ENCODE results near the gene CSRNP3.

Gene CSRNP3

DNA sequence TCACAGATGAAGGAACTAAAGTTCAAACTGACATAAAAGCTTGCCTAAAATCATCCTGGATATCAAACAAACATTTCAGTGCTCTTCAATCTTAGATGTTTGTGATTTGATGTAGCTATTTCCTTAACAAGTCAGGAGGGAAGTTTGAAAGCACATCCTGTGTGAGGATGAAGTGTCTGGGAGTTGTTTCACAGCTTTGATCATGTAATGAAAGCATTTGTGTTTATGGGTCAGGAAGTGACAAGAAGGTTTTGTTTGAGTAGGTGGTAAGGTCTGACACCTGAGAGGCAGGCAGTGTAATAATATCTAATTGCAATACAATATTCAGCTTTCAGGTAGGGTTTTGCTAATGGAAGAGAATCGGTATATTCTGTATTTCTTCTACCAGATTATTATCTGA lies 26.0 kb upstream of the CSRNP3 start:
- WGBS (ENCODE audit: extremely low coverage, insufficient coverage, insufficient read length) = no CpG with 5 or more reads among the region's 1 CpG
- Histone ChIP-seq H3K27me3 (ENCODE audit: insufficient read depth, low read length) (no peaks in the 10 kb centered on the region), H3K9me3 (ENCODE audit: insufficient read depth, low read depth, low read length) (no peaks in the 10 kb centered on the region), H3K4ac (ENCODE audit: low read depth, low read length) (no peak overlapping the region), H3K4me2 (ENCODE audit: low read length) (no peak overlapping the region), H2BK12ac (ENCODE audit: low read length) (no peak overlapping the region), H2AFZ (ENCODE audit: insufficient read depth, low read length, poor library complexity) (no peak overlapping the region), H3K27ac (ENCODE audit: low read depth, low read length) (no peak overlapping the region), H3K14ac (ENCODE audit: low read length) (no peak overlapping the region), H2BK5ac (ENCODE audit: low read depth, low read length, poor library complexity) (no peak overlapping the region), H3K18ac (ENCODE audit: low read length) (no peak overlapping the region), H3K4me3 (ENCODE audit: low read depth, low read length) (no peak overlapping the region), H3K36me3 (ENCODE audit: control insufficient read depth in 1 of 2, insufficient read depth in 2 of 2, low read length in 2 of 2) (no peaks in the 10 kb centered on the region), H2AK5ac (ENCODE audit: low read length) (no peak overlapping the region), H2BK120ac (ENCODE audit: insufficient read depth, low read length, poor library complexity) (no peak overlapping the region), H3K79me2 (ENCODE audit: control insufficient read depth, insufficient read depth, low read length, poor library complexity) (no peaks in the 10 kb centered on the region), H4K12ac (ENCODE audit: low read depth, low read length) (no peak overlapping the region), H4K91ac (ENCODE audit: low read depth, low read length) (no peak overlapping the region), H3K4me1 (ENCODE audit: control insufficient read depth in 1 of 2, insufficient read depth in 2 of 2, low read length in 2 of 2) (no peaks in the 10 kb centered on the region), H3K23ac (ENCODE audit: low read length) (no peak overlapping the region), H4K8ac (ENCODE audit: low read depth, low read length) (no peak overlapping the region), H3K9ac (ENCODE audit: low read length) (no peak overlapping the region), H3K79me1 (ENCODE audit: low read length) (no peaks in the 10 kb centered on the region)
- DNase-seq = no peak

DNA sequence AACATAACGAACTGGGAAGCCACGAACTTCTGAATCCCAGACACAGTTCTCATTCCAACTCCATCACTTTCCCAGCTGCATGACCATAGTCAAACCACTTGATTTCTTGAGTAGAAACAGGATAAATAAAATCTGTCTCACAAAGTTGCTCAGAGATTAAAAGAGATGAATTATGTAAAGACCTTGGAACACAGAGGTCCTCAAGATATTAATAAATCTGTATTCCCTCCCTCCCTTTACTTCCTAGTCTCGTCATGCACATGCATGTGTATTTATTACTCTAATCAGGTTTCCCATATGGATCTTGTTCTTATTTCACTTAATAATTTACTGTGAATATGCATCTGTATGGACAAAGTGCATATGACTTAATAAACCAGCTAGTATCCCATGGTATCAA lies 21.1 kb upstream of the CSRNP3 start:
- Histone ChIP-seq H4K12ac (ENCODE audit: low read depth, low read length) (no peak overlapping the region), H4K91ac (ENCODE audit: low read depth, low read length) (no peak overlapping the region), H2AK5ac (ENCODE audit: low read length) (no peak overlapping the region), H3K79me1 (ENCODE audit: low read length) (no peaks in the 10 kb centered on the region), H3K27ac (ENCODE audit: low read depth, low read length) (no peak overlapping the region), H3K27me3 (ENCODE audit: insufficient read depth, low read length) (no peaks in the 10 kb centered on the region), H2BK120ac (ENCODE audit: insufficient read depth, low read length, poor library complexity) (no peak overlapping the region), H2BK5ac (ENCODE audit: low read depth, low read length, poor library complexity) (no peak overlapping the region), H3K4me1 (ENCODE audit: control insufficient read depth in 1 of 2, insufficient read depth in 2 of 2, low read length in 2 of 2) (no peaks in the 10 kb centered on the region), H2BK12ac (ENCODE audit: low read length) (no peak overlapping the region), H3K18ac (ENCODE audit: low read length) (no peak overlapping the region), H3K36me3 (ENCODE audit: control insufficient read depth in 1 of 2, insufficient read depth in 2 of 2, low read length in 2 of 2) (no peaks in the 10 kb centered on the region), H3K4me3 (ENCODE audit: low read depth, low read length) (no peak overlapping the region), H2AFZ (ENCODE audit: insufficient read depth, low read length, poor library complexity) (no peak overlapping the region), H3K23ac (ENCODE audit: low read length) (no peak overlapping the region), H3K14ac (ENCODE audit: low read length) (no peak overlapping the region), H3K79me2 (ENCODE audit: control insufficient read depth, insufficient read depth, low read length, poor library complexity) (no peaks in the 10 kb centered on the region), H3K9me3 (ENCODE audit: insufficient read depth, low read depth, low read length) (no peaks in the 10 kb centered on the region), H3K9ac (ENCODE audit: low read length) (no peak overlapping the region), H3K4ac (ENCODE audit: low read depth, low read length) (no peak overlapping the region), H3K4me2 (ENCODE audit: low read length) (no peak overlapping the region), H4K8ac (ENCODE audit: low read depth, low read length) (no peak overlapping the region)
- WGBS (ENCODE audit: extremely low coverage, insufficient coverage, insufficient read length) = no CpG with 5 or more reads among the region's 3 CpGs
- no peak for DNase-seq

DNA sequence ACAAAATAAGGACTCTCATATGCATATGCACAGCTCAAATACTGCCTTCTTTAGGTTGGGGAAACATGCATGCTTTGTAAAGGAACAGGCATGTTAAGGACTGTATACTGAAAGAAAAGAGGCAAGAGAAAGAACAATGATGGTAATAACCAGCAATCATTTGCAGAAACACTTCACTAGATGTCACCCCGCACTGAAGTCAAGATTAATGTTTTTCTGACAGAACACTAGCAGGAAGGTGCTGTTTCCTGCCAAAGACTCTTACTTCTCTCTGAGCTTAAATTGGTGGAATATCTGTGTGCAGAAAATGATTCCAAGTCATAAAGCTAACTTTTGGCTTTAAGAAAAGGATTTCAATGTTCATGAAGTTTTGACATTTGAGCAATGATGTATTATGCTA lies 19.3 kb upstream of the CSRNP3 start:
- H2BK120ac ChIP-seq (ENCODE audit: insufficient read depth, low read length, poor library complexity) = no peak overlapping the region
- no peak overlapping the region for H3K4me3 ChIP-seq (ENCODE audit: low read depth, low read length)
- no peak overlapping the region for H3K9ac ChIP-seq (ENCODE audit: low read length)
- H3K23ac ChIP-seq (ENCODE audit: low read length) = no peak overlapping the region
- H3K27ac ChIP-seq (ENCODE audit: low read depth, low read length) = no peak overlapping the region
- no peak overlapping the region for H3K14ac ChIP-seq (ENCODE audit: low read length)
- DNase-seq = no peak
- no peak overlapping the region for H4K12ac ChIP-seq (ENCODE audit: low read depth, low read length)
- no peaks in the 10 kb centered on the region for H3K9me3 ChIP-seq (ENCODE audit: insufficient read depth, low read depth, low read length)
- H3K27me3 ChIP-seq (ENCODE audit: insufficient read depth, low read length) = no peaks in the 10 kb centered on the region
- H3K79me1 ChIP-seq (ENCODE audit: low read length) = no peaks in the 10 kb centered on the region
- no peak overlapping the region for H2AFZ ChIP-seq (ENCODE audit: insufficient read depth, low read length, poor library complexity)
- H2BK5ac ChIP-seq (ENCODE audit: low read depth, low read length, poor library complexity) = no peak overlapping the region
- no peaks in the 10 kb centered on the region for H3K79me2 ChIP-seq (ENCODE audit: control insufficient read depth, insufficient read depth, low read length, poor library complexity)
- WGBS (ENCODE audit: extremely low coverage, insufficient coverage, insufficient read length) = no CpG with 5 or more reads among the region's 1 CpG
- H3K36me3 ChIP-seq (ENCODE audit: control insufficient read depth in 1 of 2, insufficient read depth in 2 of 2, low read length in 2 of 2) = no peaks in the 10 kb centered on the region
- no peak overlapping the region for H3K18ac ChIP-seq (ENCODE audit: low read length)
- H3K4me1 ChIP-seq (ENCODE audit: control insufficient read depth in 1 of 2, insufficient read depth in 2 of 2, low read length in 2 of 2) = no peaks in the 10 kb centered on the region
- no peak overlapping the region for H3K4ac ChIP-seq (ENCODE audit: low read depth, low read length)
- no peak overlapping the region for H2AK5ac ChIP-seq (ENCODE audit: low read length)
- no peak overlapping the region for H3K4me2 ChIP-seq (ENCODE audit: low read length)
- no peak overlapping the region for H4K8ac ChIP-seq (ENCODE audit: low read depth, low read length)
- no peak overlapping the region for H2BK12ac ChIP-seq (ENCODE audit: low read length)
- no peak overlapping the region for H4K91ac ChIP-seq (ENCODE audit: low read depth, low read length)

DNA sequence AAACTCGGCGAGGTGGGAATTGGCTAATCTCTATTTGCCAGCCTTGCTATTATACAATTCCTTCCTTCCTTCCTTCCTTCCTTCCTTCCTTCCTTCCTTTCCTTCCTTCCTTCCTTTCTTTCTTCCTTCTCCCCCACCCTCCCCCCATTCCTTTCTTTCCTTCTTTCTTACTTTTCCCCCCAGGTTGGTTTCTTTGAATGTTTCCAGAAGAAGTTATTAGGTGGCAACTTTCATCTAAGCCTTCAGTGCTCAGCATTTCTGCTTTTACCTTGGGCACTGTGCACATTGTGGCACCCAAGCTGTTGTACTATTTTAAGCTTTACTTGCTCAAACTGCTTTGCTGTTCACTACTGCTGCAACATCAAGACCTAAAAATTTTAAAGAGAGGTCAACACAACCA lies 17.2 kb upstream of the CSRNP3 start:
- Histone ChIP-seq H2AFZ (ENCODE audit: insufficient read depth, low read length, poor library complexity) (no peak overlapping the region), H2AK5ac (ENCODE audit: low read length) (no peak overlapping the region), H4K12ac (ENCODE audit: low read depth, low read length) (no peak overlapping the region), H3K79me2 (ENCODE audit: control insufficient read depth, insufficient read depth, low read length, poor library complexity) (no peaks in the 10 kb centered on the region), H3K4me2 (ENCODE audit: low read length) (no peak overlapping the region), H3K18ac (ENCODE audit: low read length) (no peak overlapping the region), H4K91ac (ENCODE audit: low read depth, low read length) (no peak overlapping the region), H4K8ac (ENCODE audit: low read depth, low read length) (no peak overlapping the region), H3K9me3 (ENCODE audit: insufficient read depth, low read depth, low read length) (no peaks in the 10 kb centered on the region), H2BK120ac (ENCODE audit: insufficient read depth, low read length, poor library complexity) (no peak overlapping the region), H3K4me3 (ENCODE audit: low read depth, low read length) (no peak overlapping the region), H3K79me1 (ENCODE audit: low read length) (no peaks in the 10 kb centered on the region), H3K14ac (ENCODE audit: low read length) (no peak overlapping the region), H3K4ac (ENCODE audit: low read depth, low read length) (no peak overlapping the region), H3K4me1 (ENCODE audit: control insufficient read depth in 1 of 2, insufficient read depth in 2 of 2, low read length in 2 of 2) (no peaks in the 10 kb centered on the region), H3K27me3 (ENCODE audit: insufficient read depth, low read length) (no peaks in the 10 kb centered on the region), H2BK12ac (ENCODE audit: low read length) (no peak overlapping the region), H3K36me3 (ENCODE audit: control insufficient read depth in 1 of 2, insufficient read depth in 2 of 2, low read length in 2 of 2) (no peaks in the 10 kb centered on the region), H3K9ac (ENCODE audit: low read length) (no peak overlapping the region), H3K23ac (ENCODE audit: low read length) (no peak overlapping the region), H2BK5ac (ENCODE audit: low read depth, low read length, poor library complexity) (no peak overlapping the region), H3K27ac (ENCODE audit: low read depth, low read length) (no peak overlapping the region)
- no CpG with 5 or more reads among the region's 2 CpGs for WGBS (ENCODE audit: extremely low coverage, insufficient coverage, insufficient read length)
- DNase-seq = no peak
